GM19455 (cell line): ENCODE measurements around the gene HNRNPU.

Experiments used
- ATAC-seq: cut with Tn5 transposase; IDR thresholded peaks from one replicate; pipeline ENCODE4 v1.9.1; 2021; ENCODE audit not compliant: unreplicated experiment

The HNRNPU gene

DNA sequence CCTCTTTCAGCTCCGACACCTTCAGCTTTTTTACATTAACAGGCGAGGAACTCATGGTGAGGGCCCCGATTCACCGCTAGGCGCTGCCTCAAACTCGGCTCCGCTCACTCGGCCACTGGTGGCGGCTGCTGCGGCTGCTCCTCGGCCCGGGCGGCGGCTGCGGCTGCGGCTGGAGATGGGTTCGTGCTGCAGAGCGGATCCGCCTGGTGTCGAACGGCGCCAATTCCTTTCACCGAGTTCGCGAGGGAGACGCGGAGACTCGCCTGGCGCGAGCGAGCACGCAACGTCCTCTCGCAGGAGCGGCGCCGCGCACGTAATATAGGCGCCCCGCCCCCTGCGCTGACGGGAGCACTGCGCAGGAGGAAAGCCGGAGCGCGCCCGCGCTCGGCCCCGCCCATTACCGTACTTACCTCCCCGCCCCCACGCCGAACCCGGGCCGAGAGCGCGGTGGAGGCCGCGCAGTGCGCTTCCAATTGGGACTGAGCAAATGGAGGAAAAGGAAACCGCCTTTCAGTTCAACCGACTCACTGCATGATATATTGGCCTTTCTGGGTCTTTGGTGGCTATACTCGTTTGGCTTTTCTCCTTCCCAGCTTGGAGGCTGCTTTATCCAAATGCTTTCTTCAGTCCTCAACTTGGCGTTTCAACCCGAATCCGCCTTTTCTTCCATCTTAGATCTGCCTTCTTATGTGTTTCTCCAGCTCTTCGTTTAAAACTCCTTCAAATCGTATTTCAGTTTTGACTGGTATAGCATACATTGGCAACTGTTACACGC is at the start of gene HNRNPU:
TSS of gene HNRNPU (minus strand) at position 291 of the 775 bp plus-strand sequence. CDS start at position 55, 236 bp downstream.
- peak; percentile 68 for ATAC-seq

DNA sequence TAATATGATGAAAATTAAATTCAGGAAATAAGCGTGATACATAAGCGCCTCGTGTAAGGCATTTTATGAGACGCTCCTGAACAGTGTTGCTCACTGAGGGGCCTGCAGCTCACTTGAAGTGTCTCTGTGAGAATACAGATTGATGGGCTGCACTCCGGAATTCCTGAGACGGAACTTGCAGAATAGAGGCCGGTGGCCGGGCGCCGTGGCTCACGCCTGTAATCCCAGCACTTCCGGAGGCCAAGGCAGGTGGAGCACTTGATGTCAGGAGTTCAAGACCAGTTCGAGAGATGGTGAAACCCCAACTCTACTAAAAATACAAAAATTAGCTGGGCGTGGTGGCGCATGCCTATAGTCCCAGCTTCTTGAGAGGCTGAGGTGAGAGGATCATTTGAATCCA is 49.5 kb upstream of the HNRNPU start:
- ATAC-seq = no peak

DNA sequence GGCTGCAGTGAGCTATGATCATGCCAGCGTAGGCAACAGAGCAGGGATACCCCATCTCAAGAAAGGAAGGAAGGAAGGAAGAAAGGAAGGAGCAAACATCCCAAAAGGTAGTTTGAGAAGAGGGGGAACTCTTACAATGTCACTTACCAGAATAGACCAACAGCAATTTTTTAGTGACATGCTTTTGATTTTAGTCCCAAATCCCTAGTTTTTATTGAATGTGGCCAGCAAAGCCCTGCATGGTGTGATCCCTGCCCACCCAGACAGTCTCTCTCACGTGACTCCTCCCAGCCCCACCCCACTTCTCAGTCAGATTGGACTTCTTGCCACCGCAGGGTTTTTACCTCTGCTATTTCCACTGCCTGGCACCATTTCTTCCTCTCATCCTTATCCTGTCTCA is 39.8 kb upstream of the HNRNPU start:
- ATAC-seq = no peak

DNA sequence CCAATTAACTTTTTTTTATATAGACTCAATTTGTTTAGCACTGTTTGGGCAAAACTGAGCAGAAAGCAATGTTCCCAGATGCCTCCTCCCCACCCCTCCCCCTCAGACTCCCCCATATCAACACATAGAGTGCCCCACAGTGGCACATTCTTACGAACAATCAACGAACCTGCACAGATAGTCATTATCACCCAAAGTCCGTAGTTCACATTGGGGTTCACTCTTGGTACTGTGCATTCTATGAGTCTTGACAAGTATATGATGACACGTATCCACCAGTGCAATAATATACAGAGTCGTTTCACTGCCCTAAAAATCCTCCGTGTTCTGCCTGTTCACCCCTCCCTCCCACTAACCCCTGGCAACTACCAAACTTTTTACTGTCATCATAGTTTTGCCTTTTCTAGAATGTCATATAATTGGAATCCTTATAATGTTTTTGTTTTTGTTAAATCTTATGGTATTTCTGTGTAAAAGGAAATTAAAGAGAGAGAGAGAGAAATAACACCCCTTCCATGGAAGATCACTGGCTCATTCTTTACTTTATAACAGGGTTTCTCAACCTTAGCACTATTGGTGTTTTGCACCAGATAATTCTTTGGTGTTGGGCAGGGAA is 37.2 kb upstream of the HNRNPU start:
- no peak for ATAC-seq

DNA sequence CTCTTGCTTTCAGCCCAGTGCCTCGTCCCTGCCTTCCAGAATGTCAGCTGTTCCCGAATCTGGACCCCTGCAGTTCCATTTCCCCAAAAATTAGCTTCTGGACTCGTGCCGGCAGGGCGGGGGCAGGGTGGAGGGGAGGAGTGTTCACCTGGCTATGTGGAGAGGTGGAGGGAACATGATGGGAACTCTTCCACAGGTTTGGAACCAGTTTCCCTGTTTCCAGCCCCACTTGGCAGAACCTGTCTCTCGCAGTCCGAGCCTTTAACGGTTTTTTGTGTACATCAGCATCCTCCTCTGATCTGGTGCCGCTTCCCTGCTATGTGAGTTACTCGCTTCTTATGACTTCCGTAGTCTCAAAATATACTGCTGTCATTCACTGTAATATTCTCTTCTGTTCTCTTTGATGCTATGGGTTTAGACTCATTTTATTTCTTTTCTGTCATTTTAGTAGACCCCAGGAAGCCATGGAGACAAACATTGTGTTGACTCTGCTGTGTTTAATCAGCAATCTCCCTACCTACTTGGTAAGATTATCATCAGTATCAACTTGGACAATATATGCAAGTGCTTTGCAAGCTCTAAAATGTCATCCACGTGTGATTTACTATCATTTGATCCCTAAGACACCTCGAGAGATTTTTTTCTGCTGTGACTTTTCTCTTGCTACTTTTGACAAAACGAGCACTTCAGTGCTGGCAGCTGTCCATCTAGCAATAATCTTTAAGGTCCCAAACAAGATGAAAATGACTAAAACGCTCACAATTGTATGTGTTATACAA is 33.3 kb upstream of the HNRNPU start:
- ATAC-seq = no peak

DNA sequence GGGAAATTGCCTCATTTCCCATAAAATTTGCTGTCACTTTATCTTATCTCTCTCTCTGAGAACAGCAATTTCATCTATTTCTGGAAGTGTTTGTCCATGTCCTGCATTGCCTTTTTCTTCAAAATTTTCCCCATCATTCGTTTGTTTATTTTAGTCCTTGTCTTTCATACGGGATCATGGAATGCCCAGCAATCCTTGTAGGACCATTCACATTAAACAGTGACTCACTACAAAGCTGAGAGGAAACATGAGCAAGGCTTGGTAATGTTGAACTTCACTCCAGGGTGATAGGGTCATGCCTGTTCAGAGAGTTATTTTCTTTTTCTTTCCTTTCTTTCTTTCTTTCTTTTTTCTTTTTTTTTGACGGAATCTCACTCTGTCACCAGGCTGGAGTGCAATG is 32.2 kb upstream of the HNRNPU start:
- no peak for ATAC-seq

DNA sequence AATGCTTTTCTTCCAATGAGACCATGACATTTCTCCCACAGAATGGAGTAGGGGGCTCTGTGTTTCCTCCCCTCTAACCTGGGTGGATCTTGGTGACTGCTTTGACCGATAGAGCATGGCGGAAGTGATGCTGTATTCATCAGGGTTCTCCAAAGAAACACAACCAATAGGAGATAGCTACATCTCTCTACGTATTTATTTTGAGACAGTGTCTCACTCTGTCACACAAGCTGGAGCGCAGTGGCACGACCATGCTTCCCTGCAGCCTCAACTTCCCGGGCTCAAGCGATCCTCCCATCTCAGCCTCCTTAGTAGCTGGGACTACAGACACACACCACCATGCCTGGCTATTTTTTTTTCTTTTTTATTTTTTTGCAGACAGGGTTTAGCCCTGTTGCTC is 29.5 kb upstream of the HNRNPU start:
- no peak for ATAC-seq

DNA sequence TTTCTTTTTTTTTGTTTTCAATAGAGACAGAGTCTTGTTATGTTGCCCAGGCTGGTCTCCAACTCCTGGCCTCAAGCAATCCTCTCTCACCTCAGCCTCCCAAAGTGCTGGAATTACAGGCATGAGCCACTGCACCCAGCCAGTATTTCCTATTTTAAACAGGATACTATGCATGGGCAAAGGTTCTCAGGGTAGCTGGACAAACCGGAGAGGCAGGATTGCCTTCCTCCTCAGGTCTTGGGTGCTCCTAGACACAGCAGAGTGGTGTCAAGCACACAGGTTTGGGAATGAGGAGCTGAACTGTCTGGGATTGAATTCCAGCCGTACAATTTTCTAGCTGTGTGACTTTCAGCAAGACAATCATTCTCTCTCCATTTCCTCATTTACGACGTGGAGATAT is 22.9 kb upstream of the HNRNPU start:
- no peak for ATAC-seq

DNA sequence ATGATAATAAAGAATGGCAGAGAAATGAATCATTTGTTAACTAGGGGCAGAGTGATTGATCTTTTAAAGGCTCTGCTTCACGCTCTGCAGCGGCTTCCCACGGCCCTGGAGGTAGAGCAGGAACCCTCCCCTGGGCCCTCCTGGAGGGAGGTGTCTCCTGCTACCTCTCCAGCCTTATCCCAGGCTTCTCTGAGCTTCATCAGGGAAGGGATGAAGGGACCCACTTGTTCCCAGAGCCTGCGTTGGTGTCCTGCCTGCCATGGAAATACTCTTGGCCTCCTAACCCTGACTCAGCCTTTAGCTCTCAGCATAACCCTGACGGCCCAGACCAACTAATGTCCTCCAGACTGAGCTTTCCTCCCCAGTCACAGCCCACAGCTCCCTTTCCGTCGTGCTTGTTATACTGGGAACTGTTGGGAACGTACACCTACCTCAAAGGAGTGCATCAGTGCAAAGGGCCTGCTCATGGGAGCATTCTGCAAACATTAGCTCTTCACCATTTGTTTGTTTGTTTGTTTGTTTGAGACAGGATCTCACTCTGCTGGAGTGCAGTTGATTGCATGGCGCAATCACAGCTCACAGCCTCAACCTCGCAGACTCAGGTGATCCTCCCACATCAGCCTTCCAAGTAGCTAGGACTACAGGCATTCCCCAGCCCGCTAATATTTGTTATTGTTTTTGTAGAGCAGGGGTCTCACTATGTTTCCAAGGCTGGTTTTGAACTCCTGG is 17.4 kb upstream of the HNRNPU start:
- no peak for ATAC-seq

DNA sequence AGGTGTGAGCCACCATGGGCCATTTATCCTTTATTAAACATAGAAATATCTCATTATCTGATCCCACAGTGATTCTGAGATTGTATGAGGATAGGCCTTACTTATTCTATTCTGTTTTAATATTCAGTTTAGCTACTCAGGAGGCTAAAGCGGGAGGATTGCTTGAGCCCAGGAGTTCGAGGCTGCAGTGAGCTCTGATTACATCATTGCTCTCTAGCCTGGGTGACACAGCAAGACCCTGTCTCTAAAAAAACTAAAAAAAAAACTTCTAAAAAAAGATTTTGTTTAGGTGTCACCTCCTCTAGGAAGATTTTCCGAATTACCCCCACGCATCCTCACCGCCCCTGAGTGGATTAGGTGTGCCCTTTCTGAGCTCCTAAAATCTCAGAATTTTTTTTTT is 14.3 kb upstream of the HNRNPU start:
- no peak for ATAC-seq

DNA sequence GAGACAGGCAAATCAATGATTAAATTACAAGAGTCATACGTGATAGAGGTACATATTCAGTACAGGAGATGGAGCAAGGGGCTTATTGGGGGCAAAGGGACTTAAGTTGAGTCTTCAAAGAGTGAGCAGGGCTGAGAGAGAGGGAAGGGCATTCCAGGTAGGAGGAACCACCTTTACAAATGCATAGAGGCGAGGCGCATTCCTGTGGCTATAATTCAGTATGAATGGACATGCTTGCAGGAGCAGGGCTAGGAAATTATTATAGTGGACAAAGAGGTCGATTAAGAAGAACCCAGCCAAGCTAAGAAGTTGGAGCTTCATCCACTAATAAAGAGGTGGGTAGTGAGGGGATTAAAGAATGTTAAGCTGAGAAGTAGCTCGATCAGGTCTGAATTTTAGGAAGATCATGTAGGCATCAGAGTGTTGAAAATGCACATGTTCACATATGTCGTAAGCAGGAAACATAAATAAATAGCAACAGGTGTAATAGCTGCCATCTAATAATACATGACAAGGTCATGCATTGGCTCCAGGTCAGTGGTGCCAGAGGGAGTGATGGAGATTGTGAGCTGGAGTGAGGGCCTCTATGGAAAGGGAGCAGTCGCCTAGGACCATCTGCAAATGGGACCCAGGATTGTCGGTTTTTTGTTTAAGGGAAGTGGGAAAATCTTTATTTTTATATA is 12.0 kb upstream of the HNRNPU start:
- no peak for ATAC-seq

DNA sequence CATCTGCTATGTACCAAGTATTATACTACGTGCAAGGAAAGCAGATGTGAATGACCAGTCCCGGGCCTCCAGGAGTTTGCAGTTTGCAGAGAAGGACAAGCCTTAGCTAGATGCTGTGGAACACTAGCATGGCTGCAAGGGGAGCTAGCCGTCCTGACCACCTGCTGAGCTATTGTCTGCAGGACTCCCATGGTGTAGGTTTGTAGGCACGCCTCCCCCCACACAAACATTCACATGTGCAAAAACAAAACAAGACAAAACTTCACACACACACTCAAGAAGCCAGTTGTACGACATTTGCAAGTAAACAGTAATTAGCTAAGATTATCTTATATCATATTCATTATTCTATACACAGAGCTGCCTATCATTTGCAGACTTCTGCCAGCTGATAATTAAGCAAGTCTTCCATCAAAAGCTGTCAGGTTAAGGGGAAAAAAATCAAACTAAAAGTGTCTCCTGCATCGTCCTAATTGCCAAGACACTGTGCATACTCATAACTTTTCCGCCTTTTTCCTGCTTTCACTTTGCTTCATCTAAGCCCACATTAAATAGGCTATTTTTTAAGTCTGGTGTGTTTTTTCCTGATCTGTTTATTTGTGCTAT is 10.7 kb upstream of the HNRNPU start:
- no peak for ATAC-seq

DNA sequence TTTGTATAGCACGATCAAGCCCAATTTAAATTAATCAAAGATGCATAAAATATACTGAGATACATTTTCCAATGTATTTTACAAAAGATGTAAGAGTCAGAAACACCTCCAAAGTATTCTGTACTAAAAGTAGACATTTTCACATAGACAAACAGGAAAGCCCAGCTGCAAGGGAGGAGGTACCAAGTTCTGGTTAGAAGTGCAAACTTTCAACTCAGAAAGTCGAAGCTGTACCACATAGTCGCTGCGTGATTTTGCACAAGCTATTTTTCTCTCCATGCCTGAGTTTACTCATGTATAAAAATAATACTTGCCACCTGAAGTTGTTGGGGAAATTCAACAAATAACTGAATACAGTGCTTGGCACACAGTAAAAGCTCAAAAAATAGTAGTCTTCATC is 5.6 kb upstream of the HNRNPU start:
- ATAC-seq = no peak

DNA sequence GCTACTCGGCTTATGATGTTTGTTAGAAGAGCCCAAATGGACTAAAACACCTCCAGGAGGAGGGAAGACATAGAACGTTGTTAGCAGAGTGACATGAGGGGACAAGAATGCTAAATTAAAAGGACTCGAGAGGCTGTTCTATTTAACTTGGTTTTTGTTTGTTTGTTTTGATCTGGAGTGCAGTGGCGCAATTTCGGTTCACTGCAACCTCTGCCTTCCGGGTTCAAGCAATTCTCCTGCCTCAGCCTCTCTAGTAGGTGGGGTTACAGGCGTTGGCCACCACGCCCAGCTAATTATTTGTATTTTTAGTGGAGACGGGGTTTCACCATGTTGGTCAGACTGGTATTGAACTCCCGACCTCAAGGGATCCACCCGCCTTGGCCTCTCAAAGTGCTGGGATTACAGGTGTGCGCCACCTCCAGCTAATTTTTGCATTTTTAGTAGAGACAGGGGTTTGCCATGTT is 5.1 kb upstream of the HNRNPU start:
- ATAC-seq = no peak

DNA sequence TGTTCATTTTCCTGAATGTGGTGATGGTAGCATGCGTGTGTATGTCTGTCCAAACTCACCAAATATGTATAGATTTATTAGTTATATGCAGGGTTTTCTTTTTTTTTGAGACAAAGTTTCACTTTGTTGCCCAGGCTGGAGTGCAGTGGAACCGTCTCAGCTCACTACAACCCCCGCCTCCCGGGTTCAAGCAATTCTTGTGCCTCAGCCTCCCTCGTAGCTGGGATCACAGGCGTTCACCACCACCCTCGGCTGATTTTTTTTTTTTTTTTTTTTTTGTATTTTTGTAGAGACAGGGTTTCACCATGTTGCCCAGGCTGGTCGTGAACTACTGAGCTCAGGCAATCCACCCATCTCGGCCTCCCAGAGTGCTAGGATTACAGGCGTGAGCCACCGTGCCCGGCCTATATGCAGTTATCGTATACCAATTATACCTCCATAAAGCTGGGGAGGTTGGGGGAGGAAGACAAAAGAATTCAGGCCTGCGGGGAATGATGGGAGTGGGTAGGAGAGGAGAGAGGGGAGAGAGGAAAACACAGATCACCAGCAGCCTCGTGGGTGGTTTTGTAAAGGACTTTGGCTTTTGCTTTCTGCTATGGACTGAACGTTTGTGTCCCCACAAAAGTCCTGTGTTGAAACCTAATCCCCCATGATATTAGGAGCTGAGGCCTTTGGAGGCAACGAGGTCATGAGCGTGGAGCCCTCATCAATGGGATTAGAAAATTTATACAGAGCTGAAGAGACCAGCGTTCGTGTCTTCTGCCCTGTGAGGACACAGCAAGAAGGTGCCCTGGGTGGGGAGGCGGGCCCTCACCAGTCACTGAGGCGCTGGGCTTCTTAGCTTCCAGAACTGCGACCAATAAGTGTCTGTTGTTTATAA is 4.4 kb upstream of the HNRNPU start:
- no peak for ATAC-seq

DNA sequence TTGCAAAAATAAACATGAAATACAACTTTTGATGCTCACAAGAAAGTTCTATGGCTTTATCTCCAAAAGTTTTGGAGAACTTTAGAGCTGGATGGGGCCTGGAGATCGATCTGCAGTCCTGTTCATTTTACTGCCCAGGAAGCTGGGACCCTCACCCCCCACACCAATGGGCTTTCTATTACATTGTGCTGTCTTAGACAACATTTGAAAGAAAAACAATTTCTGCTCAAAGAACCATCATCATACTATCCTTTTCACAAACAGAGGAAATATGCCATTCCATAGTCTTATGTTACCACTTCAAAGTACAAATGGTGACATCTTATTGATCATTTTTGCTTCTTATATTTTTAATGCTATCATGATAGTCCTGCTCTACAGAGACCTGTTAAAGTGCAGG is 2.0 kb upstream of the HNRNPU start:
- ATAC-seq = no peak

DNA sequence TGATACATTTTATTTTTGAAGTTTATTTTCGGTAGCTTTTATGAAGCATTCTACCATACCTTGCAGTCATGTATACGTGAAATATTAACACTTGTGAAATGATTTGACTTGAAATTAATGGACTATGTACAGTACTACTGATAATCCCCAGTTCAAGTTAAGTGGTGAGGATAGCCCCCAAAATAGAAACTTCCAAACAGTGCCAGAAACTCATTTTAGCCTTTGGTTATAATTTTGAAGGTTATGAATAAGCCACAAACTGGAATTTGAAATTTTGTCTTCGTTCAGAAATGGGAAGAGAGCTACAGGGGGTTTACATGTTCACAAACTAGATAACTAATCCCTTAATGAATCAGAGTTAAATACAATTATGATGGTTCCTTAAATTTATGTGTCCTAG is 1.5 kb upstream of the HNRNPU start:
- ATAC-seq = no peak

DNA sequence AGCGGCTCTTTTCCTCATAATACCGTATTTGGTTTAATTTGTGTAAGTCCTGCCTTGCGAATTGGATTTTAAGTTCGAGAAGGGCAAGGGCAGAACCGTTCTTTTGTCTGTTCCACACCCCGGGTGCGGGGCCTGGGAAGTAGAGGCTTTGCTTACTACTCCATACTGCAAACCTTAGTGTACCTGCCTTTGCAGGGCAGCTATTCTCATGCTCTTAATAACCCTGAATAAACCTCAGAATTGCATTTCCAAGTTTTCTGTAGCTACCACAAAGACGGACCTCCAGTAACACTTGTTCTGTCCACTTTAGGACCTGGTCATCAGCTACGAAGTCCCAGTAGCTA is 657 bp upstream of the HNRNPU start:
- no peak for ATAC-seq

DNA sequence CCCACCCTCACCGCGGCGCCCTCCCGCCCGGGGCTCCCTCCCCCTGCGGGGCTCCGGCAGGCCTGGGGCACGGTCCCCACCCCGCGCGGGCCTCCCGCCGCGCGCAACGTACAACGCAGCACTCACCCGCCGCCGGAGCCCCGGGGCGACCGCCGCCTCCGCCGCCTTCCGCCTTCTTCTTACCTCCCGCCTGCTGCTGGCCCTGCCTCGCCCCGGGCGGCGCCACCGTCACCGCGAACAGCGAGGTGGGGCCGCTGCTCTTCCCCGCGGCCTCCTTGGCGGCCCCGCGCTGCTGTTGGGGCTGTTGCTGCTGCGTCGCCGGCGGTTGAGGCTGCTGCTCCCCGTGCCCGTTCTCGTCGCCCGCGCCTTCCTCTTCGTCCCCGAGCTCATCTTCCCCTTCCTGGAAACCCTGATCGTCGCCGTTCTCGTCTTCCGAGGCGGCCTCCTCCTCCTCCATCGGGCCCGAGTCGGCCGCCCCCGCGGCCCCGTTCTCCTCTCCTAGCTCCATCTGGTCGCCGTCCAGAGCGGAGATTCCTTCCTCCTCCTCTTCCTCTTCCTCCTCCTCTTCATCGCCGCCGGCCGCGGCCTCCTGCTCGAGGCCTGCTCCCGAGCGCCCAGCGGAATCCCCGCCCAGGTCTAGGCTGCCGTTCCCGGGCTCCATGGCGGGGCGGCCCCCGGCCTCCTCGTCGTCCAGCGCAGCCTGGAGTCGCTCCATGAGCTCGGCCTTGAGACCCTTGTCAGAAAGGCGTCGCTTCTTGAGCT is 671 bp downstream of the HNRNPU start:
- ATAC-seq = peak; percentile 25
